ENCODE measurements around the gene UBASH3B. TPM values are rescaled to one million over a fixed set of nuclear protein-coding genes. Genes with fewer than 3 reads are reported as not detected.

The UBASH3B gene
- total RNA-seq, 4 donors from 2014 or later = 2.7 to 16.4 (median 9.7) TPM

DNA sequence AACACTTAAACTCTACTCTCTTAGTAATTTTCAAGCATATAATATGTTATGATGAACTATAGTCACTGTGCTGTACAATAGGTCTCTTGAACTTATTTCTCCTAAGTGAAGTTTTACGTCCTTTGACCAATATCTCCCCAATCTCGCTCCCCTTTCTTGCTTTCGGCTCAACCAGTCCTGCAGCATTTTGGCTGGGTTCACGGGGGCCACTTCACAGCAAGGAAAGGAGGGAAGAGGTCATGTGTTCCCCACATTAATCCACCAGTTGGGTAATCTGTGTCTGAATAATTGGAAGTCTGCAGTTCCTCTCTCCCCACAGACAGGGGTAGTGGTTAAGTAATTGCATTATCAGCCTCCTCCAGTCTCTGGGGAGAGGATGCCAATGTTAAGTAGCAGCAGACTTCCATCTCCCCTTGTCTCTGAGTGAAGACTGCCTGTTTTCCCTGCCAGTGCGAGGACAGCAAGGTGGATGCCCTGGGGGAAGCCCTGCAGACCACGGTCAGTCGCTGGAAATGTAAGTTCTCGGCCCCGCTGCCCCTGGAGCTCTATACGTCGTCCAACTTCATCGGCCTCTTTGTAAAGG is 123.6 kb downstream of the UBASH3B start:
- H3K4me3 ChIP-seq = no peak overlapping the region
- H3K27ac ChIP-seq = no peak overlapping the region
- no peak for DNase-seq
- H3K27me3 ChIP-seq = no peaks in the 10 kb centered on the region
- intact Hi-C loops (cut with DNase I) = no loop called here
- peaks cover 0 to 14% (median 0%) of the 10 kb centered on the region in 3 donors for H3K4me1 ChIP-seq
- no peaks in the 10 kb centered on the region for H3K9me3 ChIP-seq
- peaks cover 0 to 7% (median 0%) of the 10 kb centered on the region in 3 donors for H3K36me3 ChIP-seq
- WGBS, 2 donors = 76 to 89% methylated on average over 5 to 7 of the region's 12 CpGs
- TF ChIP-seq POLR2A (IDR thresholded peaks at IDR 0.05) = no peak
- TF ChIP-seq, protein P1, sequence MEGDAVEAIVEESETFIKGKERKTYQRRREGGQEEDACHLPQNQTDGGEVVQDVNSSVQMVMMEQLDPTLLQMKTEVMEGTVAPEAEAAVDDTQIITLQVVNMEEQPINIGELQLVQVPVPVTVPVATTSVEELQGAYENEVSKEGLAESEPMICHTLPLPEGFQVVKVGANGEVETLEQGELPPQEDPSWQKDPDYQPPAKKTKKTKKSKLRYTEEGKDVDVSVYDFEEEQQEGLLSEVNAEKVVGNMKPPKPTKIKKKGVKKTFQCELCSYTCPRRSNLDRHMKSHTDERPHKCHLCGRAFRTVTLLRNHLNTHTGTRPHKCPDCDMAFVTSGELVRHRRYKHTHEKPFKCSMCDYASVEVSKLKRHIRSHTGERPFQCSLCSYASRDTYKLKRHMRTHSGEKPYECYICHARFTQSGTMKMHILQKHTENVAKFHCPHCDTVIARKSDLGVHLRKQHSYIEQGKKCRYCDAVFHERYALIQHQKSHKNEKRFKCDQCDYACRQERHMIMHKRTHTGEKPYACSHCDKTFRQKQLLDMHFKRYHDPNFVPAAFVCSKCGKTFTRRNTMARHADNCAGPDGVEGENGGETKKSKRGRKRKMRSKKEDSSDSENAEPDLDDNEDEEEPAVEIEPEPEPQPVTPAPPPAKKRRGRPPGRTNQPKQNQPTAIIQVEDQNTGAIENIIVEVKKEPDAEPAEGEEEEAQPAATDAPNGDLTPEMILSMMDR (IDR thresholded peaks at IDR 0.05) = no peak

DNA sequence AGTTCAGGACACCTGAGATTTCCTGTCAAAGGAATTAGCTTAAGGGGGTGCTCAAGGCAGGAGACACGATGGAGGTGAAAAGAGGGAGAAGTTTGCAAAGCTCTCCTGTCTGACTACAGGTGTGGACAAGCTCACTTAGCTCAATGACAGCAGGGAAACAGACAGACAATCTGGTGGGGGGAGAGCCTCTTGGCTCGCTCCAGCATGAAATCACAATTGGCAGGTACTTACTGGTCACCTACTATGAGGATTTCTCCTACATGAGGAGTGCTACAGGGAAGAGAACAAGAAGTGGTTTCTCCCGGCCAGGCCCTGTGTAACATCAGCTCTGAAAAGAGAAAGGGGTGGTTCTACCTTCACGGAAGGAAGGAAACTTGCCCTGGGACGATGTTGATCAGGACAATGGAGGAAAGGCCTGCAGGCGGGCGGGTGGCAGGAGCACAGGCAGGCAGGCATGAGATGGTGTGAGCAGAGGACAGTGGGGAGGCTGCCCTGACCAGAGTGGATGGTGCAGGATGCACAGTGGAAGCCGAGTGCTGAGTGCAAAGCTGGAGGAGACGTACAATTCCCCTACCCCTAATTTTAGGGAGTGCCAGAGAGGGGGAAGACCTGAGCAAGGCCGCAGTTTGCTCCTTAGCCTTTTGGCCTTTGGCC is 124.9 kb downstream of the UBASH3B start:
- intact Hi-C loops (cut with DNase I) = loop anchor here (5.0 kb wide), 1 partner anchor 148 kb away; no protein-coding TSS in a partner anchor
- no peak for DNase-seq
- 78 to 85% methylated on average over 9 to 10 of the region's 10 CpGs for WGBS, 2 donors

DNA sequence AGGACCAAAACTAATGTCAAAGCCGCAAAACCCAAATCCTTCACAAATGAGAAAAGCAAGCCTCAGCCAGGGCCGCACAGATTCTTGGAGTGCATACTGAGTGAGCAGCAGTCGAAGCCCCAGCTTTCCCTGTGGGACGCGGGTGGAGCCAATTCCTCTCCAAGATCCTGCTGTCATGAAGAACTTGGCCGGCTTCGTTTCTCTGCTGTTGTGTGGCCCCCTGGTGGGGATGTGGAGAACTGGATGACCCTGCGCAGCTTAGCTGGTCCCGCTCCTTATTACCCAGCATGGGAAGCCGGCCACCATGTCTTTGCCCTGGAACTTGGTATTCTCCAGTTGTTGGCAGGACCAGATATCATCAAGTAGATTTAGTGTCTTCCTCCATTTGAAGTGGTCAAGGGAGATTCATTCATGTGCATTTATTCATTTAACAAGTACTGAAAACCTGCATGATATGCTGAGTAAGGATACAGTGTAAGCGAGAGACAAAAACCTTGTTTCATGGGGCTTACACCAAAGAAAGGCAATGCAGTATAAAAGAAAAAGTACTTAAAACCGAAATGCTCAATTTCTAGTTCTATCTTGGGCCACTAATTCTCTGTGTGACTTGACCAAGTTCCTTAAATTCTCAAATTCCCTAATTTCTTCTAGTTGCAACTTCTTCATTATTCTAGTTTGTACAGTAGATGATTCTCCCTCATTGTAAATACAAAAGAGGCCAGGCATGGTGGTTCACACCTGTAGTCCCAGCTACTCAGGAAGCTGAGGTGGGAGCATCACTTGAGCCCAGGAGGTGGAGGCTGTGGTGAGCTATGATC is 126.1 kb downstream of the UBASH3B start:
- TF ChIP-seq POLR2A (IDR thresholded peaks at IDR 0.05) = no peak
- TF ChIP-seq, protein P1 (IDR thresholded peaks at IDR 0.05) = peak; percentile 91 to 96 (median 94)
- no peaks in the 10 kb centered on the region for H3K9me3 ChIP-seq
- no peaks in the 10 kb centered on the region for H3K27me3 ChIP-seq
- intact Hi-C loops (cut with DNase I) = loop anchor here (5.0 kb wide), 1 partner anchor 149 kb away; no protein-coding TSS in a partner anchor
- peak; percentile 42 for DNase-seq
- no peak overlapping the region for H3K27ac ChIP-seq
- no peak overlapping the region for H3K4me3 ChIP-seq
- WGBS, 2 donors = 15 to 34% methylated on average over 4 to 12 of the region's 12 CpGs
- H3K4me1 ChIP-seq = peaks cover 0 to 28% (median 5%) of the 10 kb centered on the region in 3 donors
- H3K36me3 ChIP-seq = peaks cover 0 to 7% (median 0%) of the 10 kb centered on the region in 3 donors

More for the DNA sequence above, 124.9 kb downstream of the UBASH3B start:
- peaks cover 0 to 7% (median 0%) of the 10 kb centered on the region in 3 donors for H3K36me3 ChIP-seq
- no peaks in the 10 kb centered on the region for H3K9me3 ChIP-seq
- H3K4me1 ChIP-seq = peaks cover 0 to 27% (median 5%) of the 10 kb centered on the region in 3 donors
- H3K27ac ChIP-seq = no peak overlapping the region
- H3K27me3 ChIP-seq = no peaks in the 10 kb centered on the region
- H3K4me3 ChIP-seq = no peak overlapping the region
- TF ChIP-seq, protein P1 (IDR thresholded peaks at IDR 0.05) = no peak
- no peak for TF ChIP-seq POLR2A (IDR thresholded peaks at IDR 0.05)

DNA sequence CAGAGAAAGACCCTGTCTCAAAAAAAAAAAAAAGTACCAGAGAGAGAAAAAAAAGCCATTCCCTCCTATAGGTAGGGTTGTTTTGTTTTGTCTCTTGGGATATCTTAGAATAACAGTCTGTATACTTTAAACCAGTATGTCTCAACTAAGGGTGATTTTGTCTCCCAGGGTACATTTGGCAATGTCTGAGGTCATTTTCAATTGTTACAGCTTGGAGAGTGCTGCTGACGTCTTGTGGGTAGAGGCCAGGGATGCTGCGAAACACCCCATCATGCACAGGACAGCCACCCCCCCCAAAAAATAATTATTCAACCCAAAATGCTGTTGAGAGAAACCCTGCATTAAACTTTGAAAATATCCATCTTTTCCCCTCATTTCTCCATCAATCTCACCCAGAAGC is 126.7 kb downstream of the UBASH3B start:
- Histone ChIP-seq H3K36me3 (peaks cover 0 to 7% (median 0%) of the 10 kb centered on the region in 3 donors), H3K27me3 (no peaks in the 10 kb centered on the region), H3K4me1 (peaks cover 0 to 35% (median 5%) of the 10 kb centered on the region in 3 donors), H3K4me3 (no peak overlapping the region), H3K9me3 (no peaks in the 10 kb centered on the region), H3K27ac (no peak overlapping the region)
- WGBS, 2 donors = 95 to 100% methylated on average over 2 of the region's 2 CpGs
- TF ChIP-seq POLR2A (IDR thresholded peaks at IDR 0.05) = no peak
- TF ChIP-seq, protein P1 (IDR thresholded peaks at IDR 0.05) = no peak
- intact Hi-C loops (cut with DNase I) = loop anchor here (5.0 kb wide), 1 partner anchor 150 kb away; no protein-coding TSS in a partner anchor
- DNase-seq = no peak
